NCI-H2107 treated with DMSO at 0.1 percent for 48 hours (cell line): ENCODE results near the gene FTO.
A peak's percentile ranks its signal among the peaks of the same experiment; 100 is the strongest.

Experiments used
- DNase-seq: peaks from one replicate; lab custom pipeline; 2025; ENCODE audit not compliant: unreplicated experiment; lab: John Stamatoyannopoulos, UW

Gene FTO

GRCh38 chr16:53753431-53753830, 49.5 kb downstream of the FTO start:
- no peak for DNase-seq

DNA sequence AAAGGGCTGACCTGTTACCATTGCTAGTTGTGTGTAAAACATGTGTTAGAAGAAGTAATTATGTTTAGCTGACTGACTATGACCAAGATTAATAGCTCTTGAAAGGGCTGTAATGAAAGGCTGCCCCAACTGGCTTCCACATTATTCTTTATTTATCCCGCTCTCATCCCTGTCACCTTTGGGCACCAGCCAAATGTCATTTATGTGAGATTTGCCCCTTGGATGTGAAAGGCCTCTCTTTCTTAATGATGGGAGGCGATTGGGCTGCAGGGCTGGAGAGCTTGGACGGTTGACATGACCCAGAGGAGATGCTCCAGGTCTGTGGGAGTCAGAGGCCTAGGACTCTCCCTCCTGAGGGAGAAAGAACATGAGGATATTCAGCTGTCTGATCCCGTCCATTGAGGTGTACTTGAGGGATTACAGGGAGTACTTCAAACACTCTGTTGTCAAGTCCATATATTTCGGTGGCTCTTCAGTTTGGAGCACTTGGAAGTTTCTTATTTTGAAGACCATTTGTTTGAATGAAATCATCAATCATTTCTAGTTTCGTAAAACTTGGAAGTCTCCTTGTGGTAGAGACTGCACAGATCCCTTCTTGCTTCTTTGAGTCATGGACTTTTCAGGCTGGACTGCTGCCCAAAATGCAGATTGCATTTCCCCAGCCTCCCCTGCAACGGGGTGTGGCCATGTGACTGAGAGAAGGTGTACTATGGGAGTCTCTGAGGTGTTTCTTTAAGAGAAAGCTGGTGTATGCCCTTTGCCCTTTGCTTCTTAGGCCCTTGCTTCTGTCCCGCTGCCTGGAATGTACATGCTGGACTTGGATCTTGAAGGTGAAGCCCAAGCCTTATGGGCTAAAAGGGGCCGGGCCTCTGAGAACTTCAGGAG, 51.3 kb downstream of the FTO start:
- DNase-seq: no peak

- DNase-seq: peak; percentile 86
These were observed 52.5 kb downstream of the FTO start for GRCh38 chr16:53756275-53756996.

DNA sequence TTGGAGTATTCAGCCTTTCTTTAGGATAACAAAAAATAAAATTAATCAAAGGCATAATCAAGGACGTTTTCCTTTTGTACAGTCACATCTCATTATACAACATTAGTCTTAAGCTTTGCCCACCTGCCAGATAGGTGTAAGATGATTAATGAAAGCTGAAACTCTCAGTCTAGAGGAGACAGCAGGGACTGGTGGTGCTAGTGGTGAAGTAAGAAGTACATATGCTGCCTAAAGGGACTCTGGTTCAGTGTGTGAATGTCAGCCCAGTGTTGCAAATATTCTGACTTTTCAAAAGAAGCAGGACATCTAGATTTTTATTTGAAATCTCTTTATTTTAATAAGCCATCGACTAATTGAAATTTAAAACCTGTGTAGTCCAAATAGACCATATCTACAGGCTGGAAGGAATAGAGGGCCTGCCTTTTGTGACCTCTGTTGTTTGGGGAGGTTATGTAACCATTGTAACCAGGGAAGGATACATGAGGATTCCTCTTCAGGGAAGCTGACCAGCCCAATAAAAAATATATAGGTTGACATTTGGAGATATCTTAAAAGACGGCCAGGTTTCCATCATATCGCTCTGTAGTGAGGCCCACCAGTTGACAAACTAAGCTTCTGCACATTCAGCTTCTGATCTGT, 54.1 kb downstream of the FTO start:
- DNase-seq: no peak

DNA sequence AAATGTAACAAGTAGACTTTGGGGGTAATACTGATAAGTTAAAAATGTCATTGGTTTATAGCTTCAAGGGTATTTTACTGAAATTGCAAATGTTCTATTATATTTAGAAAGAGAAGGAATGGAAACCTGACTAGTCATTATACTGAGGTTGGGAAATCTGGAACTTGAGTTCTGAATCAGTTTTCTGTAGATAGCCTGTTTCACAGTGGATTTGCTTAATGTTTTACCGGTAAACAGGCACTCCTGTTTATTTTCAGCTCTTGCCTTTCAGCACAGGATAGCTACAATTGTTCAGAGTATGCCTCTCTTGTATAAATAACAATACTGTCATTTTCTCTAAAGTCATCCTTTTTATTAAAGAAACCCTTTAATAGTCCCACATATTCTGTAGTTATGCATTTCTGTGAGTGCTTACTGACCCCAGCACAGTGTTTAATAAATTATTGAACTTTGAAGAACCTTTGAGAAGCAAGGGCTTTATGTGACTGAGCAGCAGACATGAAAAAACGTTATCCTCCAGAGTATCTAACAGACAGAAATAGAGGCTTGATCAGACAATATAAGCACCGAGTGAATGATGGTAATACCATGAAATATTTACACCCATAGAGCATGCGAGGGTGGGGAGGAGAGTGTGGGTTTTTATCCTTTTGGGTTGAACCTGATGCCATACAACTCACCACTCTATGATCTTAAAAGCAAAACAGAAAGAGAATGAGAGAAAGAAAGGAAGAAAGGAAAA, 58.2 kb downstream of the FTO start:
- no peak for DNase-seq

DNA sequence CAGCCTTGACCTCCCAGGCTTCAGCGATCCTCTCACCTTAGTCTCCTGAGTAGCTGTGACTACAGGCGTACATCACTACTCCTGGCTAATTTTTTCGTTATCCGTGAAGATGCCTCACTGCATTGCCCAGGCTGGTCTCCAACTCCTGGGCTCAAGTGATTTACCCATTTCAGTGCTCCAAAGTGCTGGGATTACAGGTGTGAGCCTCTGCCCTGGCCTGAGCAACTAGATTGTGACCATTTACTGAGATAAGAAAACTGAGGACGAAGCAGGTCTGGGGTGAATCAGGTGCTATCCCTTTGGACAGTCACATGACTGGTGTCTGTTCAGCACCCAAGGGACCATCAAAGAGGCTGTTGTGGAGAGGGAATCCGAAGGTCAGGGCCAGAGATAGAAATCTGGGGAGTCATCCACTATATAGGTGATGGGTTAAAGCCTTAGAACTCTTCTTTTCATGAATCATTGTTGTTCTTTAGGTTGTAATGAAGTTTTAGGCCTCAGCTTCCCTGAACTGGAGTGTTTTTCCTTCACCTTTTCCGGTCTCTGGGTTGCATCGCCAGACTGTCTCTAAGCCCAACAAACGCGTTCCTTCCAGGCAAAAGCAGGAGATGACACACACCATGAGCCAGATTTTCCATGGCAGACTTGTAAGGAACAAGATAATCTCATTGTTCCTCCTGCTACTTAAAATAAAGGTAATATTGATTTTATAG, 62.5 kb downstream of the FTO start:
- no peak for DNase-seq

DNA sequence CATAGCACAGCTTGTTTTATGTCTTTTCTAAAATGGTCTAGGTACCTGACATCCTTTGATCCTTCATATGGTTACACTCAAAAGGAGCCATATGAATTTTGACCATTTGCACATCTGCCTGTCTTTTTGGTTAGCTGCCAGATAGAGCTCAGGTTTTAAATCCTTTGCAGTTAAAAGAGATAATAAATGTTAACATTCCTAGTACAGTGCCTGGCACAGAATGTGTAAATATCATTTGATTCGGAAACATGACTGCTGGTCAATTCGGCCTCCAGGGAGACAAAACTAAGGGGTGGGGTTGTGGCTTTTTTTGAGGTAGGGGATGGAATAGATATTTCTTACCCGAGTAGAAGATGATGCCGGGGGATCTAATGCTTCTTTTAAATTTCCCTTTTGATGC, 64.2 kb downstream of the FTO start:
- no peak for DNase-seq

GRCh38 chr16:53768593-53768992, 64.6 kb downstream of the FTO start:
- no peak for DNase-seq

DNA sequence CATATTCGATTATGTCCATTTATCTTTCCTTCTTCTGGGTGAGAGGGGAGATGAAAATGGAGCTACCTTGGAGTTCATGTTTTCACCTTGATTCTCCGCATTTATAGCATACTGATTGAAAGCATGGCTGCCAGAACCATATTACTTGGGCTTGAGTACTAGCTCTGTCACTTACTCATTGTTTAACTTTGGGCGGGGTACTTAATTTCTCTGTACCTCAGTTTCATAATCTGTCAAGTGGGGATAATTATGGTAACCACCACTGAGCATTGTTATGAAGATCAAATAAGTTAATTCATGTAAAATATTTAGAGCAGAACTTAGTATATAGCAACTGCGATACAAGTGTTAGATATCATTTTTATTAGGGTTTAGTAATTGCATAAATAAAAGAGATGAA, 65.2 kb downstream of the FTO start:
- DNase-seq: no peak

DNA sequence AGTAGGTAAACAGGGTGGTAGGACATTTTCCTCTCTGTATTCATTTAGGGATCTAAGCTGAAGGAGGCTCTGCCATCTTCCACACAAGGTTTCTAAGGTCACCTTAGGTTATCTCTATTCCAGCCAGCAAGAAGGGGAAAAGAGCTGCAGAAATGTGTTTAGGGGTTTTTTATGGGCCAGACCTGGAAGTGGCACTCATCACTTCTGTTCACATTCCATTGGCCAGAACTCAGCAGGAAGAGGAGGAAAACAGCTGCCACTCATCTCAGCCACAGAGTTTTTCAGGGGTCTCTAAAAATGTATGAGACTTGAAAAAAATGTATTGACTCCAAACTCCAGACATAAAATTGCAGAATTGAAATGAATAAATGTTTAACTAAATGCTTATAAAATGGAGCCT, 65.8 kb downstream of the FTO start:
- no peak for DNase-seq

DNA sequence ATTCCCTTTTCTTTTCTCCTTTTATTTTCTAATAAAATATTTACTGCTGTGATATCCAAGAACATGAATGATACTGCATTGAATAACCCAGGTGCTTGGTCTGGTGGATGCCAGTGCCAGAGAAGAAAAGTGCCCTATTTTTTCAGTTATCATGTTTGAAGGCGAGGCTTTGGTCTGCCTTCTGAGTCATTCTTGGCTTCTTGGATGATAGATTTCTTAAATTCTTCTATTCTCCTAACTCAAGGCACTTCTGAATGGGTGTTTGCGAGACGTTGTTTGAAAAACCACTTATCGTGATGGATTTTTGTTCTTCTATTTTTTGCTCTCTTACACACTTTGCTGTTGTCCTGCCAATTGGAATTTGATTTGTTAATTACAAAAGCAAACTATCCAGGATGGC, 66.7 kb downstream of the FTO start:
- no peak for DNase-seq

DNA sequence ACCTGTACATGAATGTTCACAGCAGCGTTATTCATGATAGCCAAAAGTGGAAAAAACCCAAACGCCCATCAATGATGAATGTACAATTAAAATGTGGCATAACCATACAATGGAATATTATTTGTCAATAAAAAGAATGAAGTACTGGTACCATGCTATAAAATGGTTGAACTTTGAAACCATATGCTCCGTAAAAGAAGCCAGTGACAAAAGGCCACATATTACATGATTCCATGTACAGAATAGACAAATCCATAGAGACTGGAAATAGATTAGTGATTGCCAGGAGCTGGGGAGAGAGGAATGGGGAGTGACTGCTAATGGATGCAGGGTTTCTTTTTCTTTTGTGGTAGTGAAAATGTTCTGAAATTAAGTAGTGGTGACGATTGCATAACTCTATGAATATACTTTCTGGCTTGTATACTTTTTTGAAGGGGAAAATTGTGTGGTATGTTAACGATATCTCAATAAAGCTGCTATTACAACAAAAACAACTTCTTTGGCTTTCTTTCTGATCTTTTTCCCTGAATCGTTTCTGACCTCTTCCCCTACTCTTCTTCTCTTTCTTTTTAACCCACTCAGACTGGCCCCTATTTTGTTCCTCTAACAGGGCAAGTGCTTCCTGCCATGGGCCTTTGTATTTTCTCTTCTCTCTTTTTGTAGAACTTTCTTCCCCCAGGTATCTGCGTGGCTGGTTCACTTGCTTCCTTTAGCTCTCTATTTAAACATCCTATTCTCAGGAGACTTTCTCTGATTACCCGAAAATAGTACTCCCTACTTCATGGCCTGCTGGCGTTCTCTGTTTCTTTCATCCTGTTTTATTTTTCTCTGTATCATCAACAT, 67.9 kb downstream of the FTO start:
- no peak for DNase-seq

DNA sequence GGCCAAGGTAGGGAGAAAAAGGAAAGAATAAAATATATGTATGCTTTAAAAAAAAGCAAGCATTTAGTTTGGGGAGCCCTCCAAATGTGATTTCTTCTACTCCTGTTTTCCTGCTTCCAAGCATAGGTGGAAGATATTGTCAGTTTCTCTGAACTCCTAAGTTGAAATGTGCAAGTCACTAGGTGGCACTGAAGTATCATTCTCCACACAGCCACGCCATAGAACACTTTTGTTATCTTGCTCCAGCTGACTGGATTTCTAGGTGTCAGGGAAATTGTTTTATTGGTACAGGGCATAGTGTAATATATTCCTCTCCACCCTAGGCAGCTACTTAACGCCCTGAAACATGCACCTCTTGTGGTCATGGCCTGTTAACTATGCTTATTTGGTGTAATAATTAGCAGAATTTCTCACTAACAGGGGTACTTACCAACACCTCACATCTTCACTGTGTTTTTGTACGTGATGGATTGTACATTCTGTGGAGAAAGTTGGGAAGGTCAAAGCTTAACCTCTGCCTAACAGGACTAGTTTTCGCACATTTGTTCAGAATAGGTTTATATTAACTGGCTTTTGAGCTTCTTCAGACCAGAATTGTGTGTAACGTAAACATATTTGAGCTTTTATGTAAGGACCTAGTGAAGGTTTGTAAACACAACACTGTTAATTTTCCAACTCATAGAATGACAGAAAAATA, 69.3 kb downstream of the FTO start:
- peak; percentile 90 for DNase-seq

DNA sequence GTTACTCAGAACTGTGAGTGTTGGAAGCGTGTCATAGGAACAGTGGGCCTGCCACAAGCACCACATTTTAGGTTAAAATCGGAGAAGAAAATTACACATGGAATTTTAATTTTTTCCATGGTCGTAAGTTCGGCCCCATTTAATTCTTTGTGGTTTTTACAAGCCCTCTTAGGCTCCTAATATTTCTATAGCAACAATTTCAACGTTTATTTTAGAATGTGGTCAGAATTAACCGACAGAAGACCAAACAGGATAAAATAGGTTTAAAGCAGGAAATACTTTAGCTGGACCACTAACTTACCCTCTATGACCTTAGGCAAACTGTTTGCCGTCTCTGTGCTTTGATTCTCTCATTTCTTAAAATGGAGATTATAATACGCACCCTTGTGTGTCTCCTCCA, 69.9 kb downstream of the FTO start:
- no peak for DNase-seq

- DNase-seq: no peak
These were observed 71.3 kb downstream of the FTO start for GRCh38 chr16:53775106-53775820.

- DNase-seq: no peak
These were observed 72.0 kb downstream of the FTO start for GRCh38 chr16:53775821-53776431.

GRCh38 chr16:53779186-53779585, 75.2 kb downstream of the FTO start:
- peak; percentile 24 for DNase-seq

- no peak for DNase-seq
These were observed 76.1 kb downstream of the FTO start for GRCh38 chr16:53780051-53780450.
